Liver (tissue), 9 donors: ENCODE data around the gene ACOXL. TPM values are rescaled to one million over a fixed set of nuclear protein-coding genes. Genes with fewer than 3 reads are reported as not detected.

Experiments
- DNase-seq: peaks from one replicate; pipeline ENCODE4 v3.0.0-alpha.2; 2017; ENCODE audit warnings: low spot score
- H3K27ac ChIP-seq, 2 donors: one replicate each; pipeline ENCODE4 v1.7.0; 2013; ENCODE audit warnings: inconsistent platforms in 2 of 2, low read length in 2 of 2, control low read depth in 1 of 2, low read depth in 1 of 2, mild to moderate bottlenecking in 1 of 2
- H3K27me3 ChIP-seq, 4 donors: one replicate each; pipeline versions ENCODE4 v1.6.1 to v1.7.0; 2013; ENCODE audit warnings: low read length in 3 of 4, inconsistent platforms in 1 of 4, mild to moderate bottlenecking in 1 of 4, moderate library complexity in 1 of 4; ENCODE audit not compliant: control insufficient read depth in 4 of 4, insufficient read depth in 4 of 4
- H3K36me3 ChIP-seq, 4 donors: one replicate each; pipeline versions ENCODE4 v1.6.1 to v1.7.0; 2013; ENCODE audit warnings: low read length in 3 of 4, mild to moderate bottlenecking in 3 of 4, low read depth in 1 of 4, moderate library complexity in 1 of 4; ENCODE audit not compliant: control insufficient read depth in 4 of 4, insufficient read depth in 3 of 4
- H3K4me1 ChIP-seq, 4 donors: one replicate each; pipeline versions ENCODE4 v1.6.1 to v1.7.0; 2013; ENCODE audit warnings: low read length in 3 of 4, mild to moderate bottlenecking in 3 of 4, moderate library complexity in 1 of 4; ENCODE audit not compliant: control insufficient read depth in 4 of 4, insufficient read depth in 4 of 4
- H3K4me3 ChIP-seq, 3 donors: one replicate each; pipeline versions ENCODE4 v1.6.1 to v1.7.0; 2013; ENCODE audit warnings: low read length in 3 of 3, control low read depth in 1 of 3, low read depth in 1 of 3, mild to moderate bottlenecking in 1 of 3
- H3K9ac ChIP-seq, 2 donors: one replicate each; pipeline ENCODE4 v1.7.0; 2013; ENCODE audit warnings: low read length in 2 of 2, mild to moderate bottlenecking in 2 of 2, moderate library complexity in 2 of 2, control low read depth in 1 of 2, low read depth in 1 of 2
- H3K9me3 ChIP-seq, 4 donors: one replicate each; pipeline versions ENCODE4 v1.6.1 to v1.7.0; 2013; ENCODE audit warnings: low read length in 3 of 4; ENCODE audit not compliant: control insufficient read depth in 4 of 4
- ATF3 ChIP-seq: IDR thresholded peaks from 2 replicates; pipeline ENCODE4 v1.6.1; 2016; ENCODE audit warnings: antibody characterized with exemption
- CTCF ChIP-seq: fragments of 150-350 bp; IDR thresholded peaks from 2 replicates; pipeline ENCODE4 v1.5.1; 2017; ENCODE audit warnings: improper control_type of control experiment, low read depth, low read length; ENCODE audit not compliant: missing input control
- FOXA2 ChIP-seq: IDR thresholded peaks from 2 replicates; pipeline ENCODE4 v1.6.1; 2016; ENCODE audit warnings: antibody characterized with exemption
- HNF4G ChIP-seq: IDR thresholded peaks from 2 replicates; pipeline ENCODE4 v1.6.1; 2016; ENCODE audit warnings: antibody characterized with exemption
- JUND ChIP-seq, 2 donors: IDR thresholded peaks; 2 replicates each; pipeline ENCODE4 v1.6.1; 2016; ENCODE audit warnings: antibody characterized with exemption in 2 of 2
- MAX ChIP-seq: IDR thresholded peaks from 2 replicates; pipeline ENCODE4 v1.6.1; 2016; ENCODE audit warnings: antibody characterized with exemption
- NR2F2 ChIP-seq: IDR thresholded peaks from 2 replicates; pipeline ENCODE4 v1.6.1; 2016; ENCODE audit warnings: antibody characterized with exemption
- RAD21 ChIP-seq, 2 donors: IDR thresholded peaks; 2 replicates each; pipeline ENCODE4 v1.6.1; 2016; ENCODE audit warnings: antibody characterized with exemption in 2 of 2, mild to moderate bottlenecking in 2 of 2
- RXRA ChIP-seq, 2 donors: IDR thresholded peaks; 2 replicates each; pipeline ENCODE4 v1.6.1; 2017 to 2018; ENCODE audit warnings: antibody characterized with exemption in 2 of 2, mild to moderate bottlenecking in 1 of 2
- TAF1 ChIP-seq: conservative IDR thresholded peaks from 2 replicates; pipeline ENCODE4 v1.6.1; 2016; ENCODE audit warnings: antibody characterized with exemption, mild to moderate bottlenecking
- WGBS: extraction: QIAGEN DNeasy Blood & Tissue Kit; methylation state at CpG from one replicate; pipeline ENCODE4 v1.1.7; 2013; 5-methylcytosine and 5-hydroxymethylcytosine counted together
- polyA plus RNA-seq, 2 donors: library from polyadenylated mRNA; stranded (reverse) in 1 of 2; unstranded in 1 of 2; fragments of 200-250 nt in 1 of 2; fragments of >200 nt in 1 of 2; fragmentation: Nextera tagmentation in 1 of 2; extraction: Ambion mirVana in 1 of 2; gene quantifications; one replicate each; pipeline versions ENCODE4 v1.2.1 to v1.2.3, GENCODE V29; 2013 to 2015
- total RNA-seq, 2 donors: library from RNA; depleted of rRNA; stranded (reverse); fragments of >200 nt; gene quantifications; one replicate each; pipeline ENCODE4 v1.2.3, GENCODE V29; 2014
- TF ChIP-seq, protein P1 (sequence below): IDR thresholded peaks from 2 replicates; pipeline ENCODE4 v1.6.1; 2016; ENCODE audit warnings: antibody characterized with exemption
- TF ChIP-seq, protein P2 (sequence below): IDR thresholded peaks from 2 replicates; pipeline ENCODE4 v1.6.1; 2016; ENCODE audit warnings: antibody characterized with exemption, mild to moderate bottlenecking
- donor health status: healthy.
- donor health status: healthy.
- donor health status: healthy.
- donor health status: healthy.
- donor health status: healthy.

The ACOXL gene
- total and polyA plus RNA-seq, 4 donors, result 0.07 TPM; not detected in 3

GRCh38 chr2:110980339-110981062 lies 248.1 kb downstream of the ACOXL start:
- 86% methylated on average over 14 of the region's 14 CpGs for WGBS
- Histone ChIP-seq H3K9me3 (no peaks in the 10 kb centered on the region), H3K27ac (no peak overlapping the region), H3K36me3 (no peaks in the 10 kb centered on the region), H3K4me1 (no peaks in the 10 kb centered on the region), H3K27me3 (no peaks in the 10 kb centered on the region), H3K9ac (no peak overlapping the region), H3K4me3 (no peak overlapping the region)
- no peak for DNase-seq
- TF ChIP-seq, protein P1, sequence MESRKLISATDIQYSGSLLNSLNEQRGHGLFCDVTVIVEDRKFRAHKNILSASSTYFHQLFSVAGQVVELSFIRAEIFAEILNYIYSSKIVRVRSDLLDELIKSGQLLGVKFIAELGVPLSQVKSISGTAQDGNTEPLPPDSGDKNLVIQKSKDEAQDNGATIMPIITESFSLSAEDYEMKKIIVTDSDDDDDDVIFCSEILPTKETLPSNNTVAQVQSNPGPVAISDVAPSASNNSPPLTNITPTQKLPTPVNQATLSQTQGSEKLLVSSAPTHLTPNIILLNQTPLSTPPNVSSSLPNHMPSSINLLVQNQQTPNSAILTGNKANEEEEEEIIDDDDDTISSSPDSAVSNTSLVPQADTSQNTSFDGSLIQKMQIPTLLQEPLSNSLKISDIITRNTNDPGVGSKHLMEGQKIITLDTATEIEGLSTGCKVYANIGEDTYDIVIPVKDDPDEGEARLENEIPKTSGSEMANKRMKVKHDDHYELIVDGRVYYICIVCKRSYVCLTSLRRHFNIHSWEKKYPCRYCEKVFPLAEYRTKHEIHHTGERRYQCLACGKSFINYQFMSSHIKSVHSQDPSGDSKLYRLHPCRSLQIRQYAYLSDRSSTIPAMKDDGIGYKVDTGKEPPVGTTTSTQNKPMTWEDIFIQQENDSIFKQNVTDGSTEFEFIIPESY, result no peak
- TF ChIP-seq HNF4G, result no peak

GRCh38 chr2:110983133-110983532 lies 250.8 kb downstream of the ACOXL start:
- Histone ChIP-seq H3K36me3 (no peaks in the 10 kb centered on the region), H3K4me3 (no peak overlapping the region), H3K27me3 (no peaks in the 10 kb centered on the region), H3K4me1 (no peaks in the 10 kb centered on the region), H3K9me3 (no peaks in the 10 kb centered on the region), H3K9ac (no peak overlapping the region), H3K27ac (no peak overlapping the region)
- no peak for DNase-seq
- TF ChIP-seq FOXA2 (no peak), ATF3 (no peak), CTCF (no peak), JUND (IDR thresholded peaks at IDR 0.05) (no peak), RAD21 (IDR thresholded peaks at IDR 0.05) (no peak), MAX (no peak), TAF1 (no peak), RXRA (IDR thresholded peaks at IDR 0.05) (no peak), NR2F2 (no peak)
- TF ChIP-seq, protein P2, sequence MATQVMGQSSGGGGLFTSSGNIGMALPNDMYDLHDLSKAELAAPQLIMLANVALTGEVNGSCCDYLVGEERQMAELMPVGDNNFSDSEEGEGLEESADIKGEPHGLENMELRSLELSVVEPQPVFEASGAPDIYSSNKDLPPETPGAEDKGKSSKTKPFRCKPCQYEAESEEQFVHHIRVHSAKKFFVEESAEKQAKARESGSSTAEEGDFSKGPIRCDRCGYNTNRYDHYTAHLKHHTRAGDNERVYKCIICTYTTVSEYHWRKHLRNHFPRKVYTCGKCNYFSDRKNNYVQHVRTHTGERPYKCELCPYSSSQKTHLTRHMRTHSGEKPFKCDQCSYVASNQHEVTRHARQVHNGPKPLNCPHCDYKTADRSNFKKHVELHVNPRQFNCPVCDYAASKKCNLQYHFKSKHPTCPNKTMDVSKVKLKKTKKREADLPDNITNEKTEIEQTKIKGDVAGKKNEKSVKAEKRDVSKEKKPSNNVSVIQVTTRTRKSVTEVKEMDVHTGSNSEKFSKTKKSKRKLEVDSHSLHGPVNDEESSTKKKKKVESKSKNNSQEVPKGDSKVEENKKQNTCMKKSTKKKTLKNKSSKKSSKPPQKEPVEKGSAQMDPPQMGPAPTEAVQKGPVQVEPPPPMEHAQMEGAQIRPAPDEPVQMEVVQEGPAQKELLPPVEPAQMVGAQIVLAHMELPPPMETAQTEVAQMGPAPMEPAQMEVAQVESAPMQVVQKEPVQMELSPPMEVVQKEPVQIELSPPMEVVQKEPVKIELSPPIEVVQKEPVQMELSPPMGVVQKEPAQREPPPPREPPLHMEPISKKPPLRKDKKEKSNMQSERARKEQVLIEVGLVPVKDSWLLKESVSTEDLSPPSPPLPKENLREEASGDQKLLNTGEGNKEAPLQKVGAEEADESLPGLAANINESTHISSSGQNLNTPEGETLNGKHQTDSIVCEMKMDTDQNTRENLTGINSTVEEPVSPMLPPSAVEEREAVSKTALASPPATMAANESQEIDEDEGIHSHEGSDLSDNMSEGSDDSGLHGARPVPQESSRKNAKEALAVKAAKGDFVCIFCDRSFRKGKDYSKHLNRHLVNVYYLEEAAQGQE, result no peak
